K562 (cell line): ENCODE data around the gene MAGEC1.

Experiments used
- ARHGAP35 ChIP-seq: fragments of 450-650 bp; IDR thresholded peaks from 2 replicates; pipeline ENCODE4 v1.6.1; 2018; ENCODE audit not compliant: partially characterized antibody
- BCL6 ChIP-seq: fragments of 250-450 bp; sonication (Bioruptor Pico); IDR thresholded peaks from 2 replicates; pipeline ENCODE4 v1.4.0; 2020
- CHD2 ChIP-seq: IDR thresholded peaks from 2 replicates; pipeline ENCODE4 v1.6.1; 2011; ENCODE audit warnings: low read depth, low read length
- CREM ChIP-seq: IDR thresholded peaks from 2 replicates; pipeline ENCODE4 v1.6.1; 2014; ENCODE audit warnings: antibody characterized with exemption, low read depth
- GABPA ChIP-seq: fragments of 200-800 bp; sonication (Bioruptor generic); conservative IDR thresholded peaks from 2 replicates; pipeline ENCODE4 v1.6.1; 2016; ENCODE audit warnings: low read depth, missing genetic modification characterization, missing compliant biosample characterization
- L3MBTL2 ChIP-seq: fragments of 450-650 bp; IDR thresholded peaks from 2 replicates; pipeline ENCODE4 v1.6.1; 2016; ENCODE audit warnings: mild to moderate bottlenecking, moderate library complexity
- POLR2A ChIP-seq: fragments of 450-650 bp; conservative IDR thresholded peaks from 2 replicates; pipeline ENCODE4 v1.6.1; 2016
- SREBF1 ChIP-seq: fragments of 150-350 bp; IDR thresholded peaks from 2 replicates; pipeline ENCODE4 v1.6.1; 2014; ENCODE audit warnings: antibody characterized with exemption, low read depth, low read length, borderline replicate concordance
- TAF9B ChIP-seq: fragments of 450-650 bp; IDR thresholded peaks from 2 replicates; pipeline ENCODE4 v1.6.1; 2018; ENCODE audit warnings: mild to moderate bottlenecking; ENCODE audit not compliant: partially characterized antibody
- ZC3H11A ChIP-seq: IDR thresholded peaks from 2 replicates; pipeline ENCODE4 v1.6.1; 2012; ENCODE audit warnings: low read depth, low read length, improper control_type of control experiment
- ZNF644 ChIP-seq: fragments of 200-800 bp; sonication (Bioruptor generic); IDR thresholded peaks from 2 replicates; pipeline ENCODE4 v1.6.1; 2016; ENCODE audit warnings: low read depth, missing genetic modification characterization, missing compliant biosample characterization
- TF ChIP-seq, protein P1 (sequence below), 3 experiments: IDR thresholded peaks in 2 of 3; conservative IDR thresholded peaks in 1 of 3; 2 replicates each; pipeline ENCODE4 v1.5.1; 2011 to 2012; ENCODE audit warnings: low read length in 3 of 3, mild to moderate bottlenecking in 3 of 3, control low read depth in 2 of 3, improper control_type of control experiment in 1 of 3, inconsistent platforms in 1 of 3, low read depth in 1 of 3, mixed read lengths in 1 of 3, moderate library complexity in 1 of 3; ENCODE audit not compliant: insufficient read depth in 2 of 3
- TF ChIP-seq, protein P2 (sequence below), 2 experiments: fragments of 450-650 bp; formaldehyde crosslinking in 1 of 2; IDR thresholded peaks; 2 replicates each; pipeline versions ENCODE4 v1.4.0 to v1.6.1; 2014 to 2020; ENCODE audit warnings: mild to moderate bottlenecking in 2 of 2, borderline replicate concordance in 1 of 2, low read depth in 1 of 2

DNA sequence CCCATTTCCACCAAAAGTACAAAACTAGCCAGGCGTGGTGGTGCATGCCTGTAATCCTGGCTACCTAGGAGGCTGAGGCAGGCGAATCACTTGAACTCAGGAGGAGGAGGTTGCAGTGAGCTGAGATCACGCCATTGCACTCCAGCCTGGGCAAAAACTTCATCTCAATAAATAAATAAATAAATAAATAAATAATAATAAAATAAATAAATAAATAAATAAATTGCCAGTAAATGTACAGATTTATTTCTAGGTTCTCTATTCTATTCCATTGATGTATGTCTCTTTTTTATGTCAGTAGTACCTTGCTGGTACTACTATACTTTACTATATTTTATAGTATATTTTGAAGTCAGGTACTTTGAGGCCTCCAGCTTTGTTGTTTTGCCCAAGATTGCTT, 43.7 kb downstream of the MAGEC1 start:
- TF ChIP-seq, protein P1, sequence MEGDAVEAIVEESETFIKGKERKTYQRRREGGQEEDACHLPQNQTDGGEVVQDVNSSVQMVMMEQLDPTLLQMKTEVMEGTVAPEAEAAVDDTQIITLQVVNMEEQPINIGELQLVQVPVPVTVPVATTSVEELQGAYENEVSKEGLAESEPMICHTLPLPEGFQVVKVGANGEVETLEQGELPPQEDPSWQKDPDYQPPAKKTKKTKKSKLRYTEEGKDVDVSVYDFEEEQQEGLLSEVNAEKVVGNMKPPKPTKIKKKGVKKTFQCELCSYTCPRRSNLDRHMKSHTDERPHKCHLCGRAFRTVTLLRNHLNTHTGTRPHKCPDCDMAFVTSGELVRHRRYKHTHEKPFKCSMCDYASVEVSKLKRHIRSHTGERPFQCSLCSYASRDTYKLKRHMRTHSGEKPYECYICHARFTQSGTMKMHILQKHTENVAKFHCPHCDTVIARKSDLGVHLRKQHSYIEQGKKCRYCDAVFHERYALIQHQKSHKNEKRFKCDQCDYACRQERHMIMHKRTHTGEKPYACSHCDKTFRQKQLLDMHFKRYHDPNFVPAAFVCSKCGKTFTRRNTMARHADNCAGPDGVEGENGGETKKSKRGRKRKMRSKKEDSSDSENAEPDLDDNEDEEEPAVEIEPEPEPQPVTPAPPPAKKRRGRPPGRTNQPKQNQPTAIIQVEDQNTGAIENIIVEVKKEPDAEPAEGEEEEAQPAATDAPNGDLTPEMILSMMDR (IDR thresholded peaks at IDR 0.05 in 2 of 3, conservative IDR thresholded peaks at IDR 0.05 in 1 of 3; ENCODE audit: insufficient read depth in 2 of 3, low read depth in 1 of 3, low read length in 3 of 3): no peak
- TF ChIP-seq GABPA (tag) (no peak), TAF9B (no peak), L3MBTL2 (no peak), ARHGAP35 (no peak), SREBF1 (no peak), BCL6 (no peak), ZNF644 (tag) (no peak), CREM (no peak), POLR2A (no peak), ZC3H11A (no peak), CHD2 (no peak)
- TF ChIP-seq, protein P2, sequence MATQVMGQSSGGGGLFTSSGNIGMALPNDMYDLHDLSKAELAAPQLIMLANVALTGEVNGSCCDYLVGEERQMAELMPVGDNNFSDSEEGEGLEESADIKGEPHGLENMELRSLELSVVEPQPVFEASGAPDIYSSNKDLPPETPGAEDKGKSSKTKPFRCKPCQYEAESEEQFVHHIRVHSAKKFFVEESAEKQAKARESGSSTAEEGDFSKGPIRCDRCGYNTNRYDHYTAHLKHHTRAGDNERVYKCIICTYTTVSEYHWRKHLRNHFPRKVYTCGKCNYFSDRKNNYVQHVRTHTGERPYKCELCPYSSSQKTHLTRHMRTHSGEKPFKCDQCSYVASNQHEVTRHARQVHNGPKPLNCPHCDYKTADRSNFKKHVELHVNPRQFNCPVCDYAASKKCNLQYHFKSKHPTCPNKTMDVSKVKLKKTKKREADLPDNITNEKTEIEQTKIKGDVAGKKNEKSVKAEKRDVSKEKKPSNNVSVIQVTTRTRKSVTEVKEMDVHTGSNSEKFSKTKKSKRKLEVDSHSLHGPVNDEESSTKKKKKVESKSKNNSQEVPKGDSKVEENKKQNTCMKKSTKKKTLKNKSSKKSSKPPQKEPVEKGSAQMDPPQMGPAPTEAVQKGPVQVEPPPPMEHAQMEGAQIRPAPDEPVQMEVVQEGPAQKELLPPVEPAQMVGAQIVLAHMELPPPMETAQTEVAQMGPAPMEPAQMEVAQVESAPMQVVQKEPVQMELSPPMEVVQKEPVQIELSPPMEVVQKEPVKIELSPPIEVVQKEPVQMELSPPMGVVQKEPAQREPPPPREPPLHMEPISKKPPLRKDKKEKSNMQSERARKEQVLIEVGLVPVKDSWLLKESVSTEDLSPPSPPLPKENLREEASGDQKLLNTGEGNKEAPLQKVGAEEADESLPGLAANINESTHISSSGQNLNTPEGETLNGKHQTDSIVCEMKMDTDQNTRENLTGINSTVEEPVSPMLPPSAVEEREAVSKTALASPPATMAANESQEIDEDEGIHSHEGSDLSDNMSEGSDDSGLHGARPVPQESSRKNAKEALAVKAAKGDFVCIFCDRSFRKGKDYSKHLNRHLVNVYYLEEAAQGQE (IDR thresholded peaks at IDR 0.05; ENCODE audit: borderline replicate concordance): no peak
- TF ChIP-seq, protein P2 (CRISPR knock-in tag; IDR thresholded peaks at IDR 0.05; ENCODE audit: low read depth): no peak
